Forelimb muscle (tissue), 1 donor: ENCODE data around the gene TAS2R5. TPM values are rescaled to one million over a fixed set of nuclear protein-coding genes. Genes with fewer than 3 reads are reported as not detected.
"Not testable (repeated sequence)": the region's sequence is repeated elsewhere in the genome, so short reads cannot be mapped to it uniquely, and the experiment has no call there.

Source experiments
- DNase-seq: peaks from one replicate; pipeline ENCODE4 v3.0.0-alpha.2; 2013; ENCODE audit warnings: low read depth
- polyA plus RNA-seq: library from polyadenylated mRNA; unstranded; fragments of 120-200 nt; gene quantifications from one replicate; pipeline ENCODE4 v1.2.1, GENCODE V29; 2013; ENCODE audit not compliant: insufficient read length

Gene TAS2R5
- polyA plus RNA-seq = 2.4 TPM

- DNase-seq = no peak
These were observed at the start of gene TAS2R5 for GRCh38 chr7:141789917-141790316. TAS2R5 (plus strand) TSS chr7:141790217; CDS start chr7:141790362, 145 bp downstream.

- DNase-seq = no peak
These were observed 47.8 kb upstream of the TAS2R5 start for GRCh38 chr7:141742229-141742628.

GRCh38 chr7:141744131-141744530 is 45.9 kb upstream of the TAS2R5 start:
- no peak for DNase-seq

GRCh38 chr7:141748396-141748795 is 41.6 kb upstream of the TAS2R5 start:
- DNase-seq = no peak

- not testable (repeated sequence) for DNase-seq
These were observed 38.1 kb upstream of the TAS2R5 start for GRCh38 chr7:141751904-141752303.

GRCh38 chr7:141752634-141753033 is 37.4 kb upstream of the TAS2R5 start:
- no peak for DNase-seq

- no peak for DNase-seq
These were observed 35.1 kb upstream of the TAS2R5 start for GRCh38 chr7:141754939-141755338.

GRCh38 chr7:141763797-141764196 is 26.2 kb upstream of the TAS2R5 start, which contains the start of gene TAS2R3:
TAS2R3 (plus strand) TSS chr7:141764097; CDS start chr7:141764159, 62 bp downstream.
- DNase-seq = no peak

GRCh38 chr7:141770083-141770583 is 19.9 kb upstream of the TAS2R5 start:
- not testable (repeated sequence) for DNase-seq

GRCh38 chr7:141776374-141776773 is 13.6 kb upstream of the TAS2R5 start, which contains the start of gene TAS2R4:
TAS2R4 (plus strand) TSS chr7:141776674; CDS start chr7:141778489, 1,815 bp downstream.
- DNase-seq = no peak

GRCh38 chr7:141785706-141786552 is 4.1 kb upstream of the TAS2R5 start:
- DNase-seq = no peak

- DNase-seq = no peak
These were observed 1.7 kb upstream of the TAS2R5 start for GRCh38 chr7:141788296-141788695.

GRCh38 chr7:141792526-141792925 is 2.5 kb downstream of the TAS2R5 start:
- DNase-seq = no peak

GRCh38 chr7:141820067-141820466 is 30.1 kb downstream of the TAS2R5 start:
- no peak for DNase-seq

GRCh38 chr7:141822432-141822831 is 32.4 kb downstream of the TAS2R5 start:
- DNase-seq = not testable (repeated sequence)

GRCh38 chr7:141837683-141838082 is 47.7 kb downstream of the TAS2R5 start:
- no peak for DNase-seq

- DNase-seq = no peak
These were observed 48.6 kb downstream of the TAS2R5 start for GRCh38 chr7:141838581-141838980.

GRCh38 chr7:141839256-141839655 is 49.2 kb downstream of the TAS2R5 start:
- no peak for DNase-seq

GRCh38 chr7:141840708-141841107 is 50.7 kb downstream of the TAS2R5 start:
- DNase-seq = no peak
